ENCODE results near the gene ZNF687. TPM values are rescaled to one million over a fixed set of nuclear protein-coding genes. Genes with fewer than 3 reads are reported as not detected.
A peak's percentile ranks its signal among the peaks of the same experiment; 100 is the strongest.

Gene ZNF687
- total RNA-seq, 2 donors from 2014 or later, result 43.0 to 49.8 TPM

- H3K27ac ChIP-seq (ENCODE audit: low read depth, low read length), result peak overlapping the region; percentile 18
- Mint-ChIP-seq H3K36me3 (ENCODE audit: low read depth) (peaks cover 53% of the 10 kb centered on the region), H3K4me1 (peaks cover 15% of the 10 kb centered on the region), H3K9me3 (no peaks in the 10 kb centered on the region), H3K27me3 (ENCODE audit: insufficient read depth) (no peaks in the 10 kb centered on the region), H3K4me3 (no peak overlapping the region), H3K27ac (peak overlapping the region; percentile 65)
- DNase-seq, result no peak
- H3K4me3 ChIP-seq (ENCODE audit: low read length), result no peak overlapping the region
- WGBS, 2 experiments (ENCODE audit: insufficient coverage in 1 of 2, insufficient read length in 1 of 2), result 79 to 90% methylated on average over 5 to 7 of the region's 7 CpGs
- H3K4me1 ChIP-seq (ENCODE audit: control insufficient read depth, insufficient read depth, low read length), result peaks cover 10% of the 10 kb centered on the region
- H3K9ac ChIP-seq (ENCODE audit: extremely low read depth, low read length, poor library complexity, severe bottlenecking), result no peak overlapping the region
- H3K36me3 ChIP-seq (ENCODE audit: control insufficient read depth, insufficient read depth, low read length), result peaks cover 71% of the 10 kb centered on the region
- no peaks in the 10 kb centered on the region for H3K27me3 ChIP-seq (ENCODE audit: control insufficient read depth, insufficient read depth, low read length, poor library complexity, severe bottlenecking)
- no peaks in the 10 kb centered on the region for H3K9me3 ChIP-seq (ENCODE audit: control insufficient read depth, low read length)
- no peak for TF ChIP-seq CTCF (conservative IDR thresholded peaks at IDR 0.05)
These were observed 29.7 kb downstream of the ZNF687 start for GRCh38 chr1:151311589-151312331.

- Histone ChIP-seq H3K27me3 (ENCODE audit: control insufficient read depth, insufficient read depth, low read length, poor library complexity, severe bottlenecking) (no peaks in the 10 kb centered on the region), H3K4me1 (ENCODE audit: control insufficient read depth, insufficient read depth, low read length) (peaks cover 10% of the 10 kb centered on the region), H3K27ac (ENCODE audit: low read depth, low read length) (no peak overlapping the region), H3K9ac (ENCODE audit: extremely low read depth, low read length, poor library complexity, severe bottlenecking) (no peak overlapping the region), H3K36me3 (ENCODE audit: control insufficient read depth, insufficient read depth, low read length) (peaks cover 65% of the 10 kb centered on the region), H3K4me3 (ENCODE audit: low read length) (no peak overlapping the region), H3K9me3 (ENCODE audit: control insufficient read depth, low read length) (no peaks in the 10 kb centered on the region)
- Mint-ChIP-seq H3K36me3 (ENCODE audit: low read depth) (peaks cover 48% of the 10 kb centered on the region), H3K9me3 (no peaks in the 10 kb centered on the region), H3K27me3 (ENCODE audit: insufficient read depth) (no peaks in the 10 kb centered on the region), H3K4me3 (no peak overlapping the region), H3K27ac (no peak overlapping the region), H3K4me1 (peaks cover 15% of the 10 kb centered on the region)
- WGBS, 2 experiments (ENCODE audit: insufficient coverage in 1 of 2, insufficient read length in 1 of 2), result 91 to 95% methylated on average over 3 to 4 of the region's 4 CpGs
- no peak for TF ChIP-seq CTCF (conservative IDR thresholded peaks at IDR 0.05)
- DNase-seq, result no peak
These were observed 30.3 kb downstream of the ZNF687 start for GRCh38 chr1:151312411-151312810.

GRCh38 chr1:151312826-151313225 is 30.7 kb downstream of the ZNF687 start:
- Mint-ChIP-seq H3K9me3 (no peaks in the 10 kb centered on the region), H3K36me3 (ENCODE audit: low read depth) (peaks cover 47% of the 10 kb centered on the region), H3K27me3 (ENCODE audit: insufficient read depth) (no peaks in the 10 kb centered on the region), H3K4me3 (no peak overlapping the region), H3K27ac (no peak overlapping the region), H3K4me1 (peaks cover 15% of the 10 kb centered on the region)
- peaks cover 61% of the 10 kb centered on the region for H3K36me3 ChIP-seq (ENCODE audit: control insufficient read depth, insufficient read depth, low read length)
- no peaks in the 10 kb centered on the region for H3K27me3 ChIP-seq (ENCODE audit: control insufficient read depth, insufficient read depth, low read length, poor library complexity, severe bottlenecking)
- H3K27ac ChIP-seq (ENCODE audit: low read depth, low read length), result no peak overlapping the region
- H3K9ac ChIP-seq (ENCODE audit: extremely low read depth, low read length, poor library complexity, severe bottlenecking), result no peak overlapping the region
- no peaks in the 10 kb centered on the region for H3K9me3 ChIP-seq (ENCODE audit: control insufficient read depth, low read length)
- TF ChIP-seq CTCF (conservative IDR thresholded peaks at IDR 0.05), result no peak
- no peak for DNase-seq
- H3K4me1 ChIP-seq (ENCODE audit: control insufficient read depth, insufficient read depth, low read length), result peaks cover 10% of the 10 kb centered on the region
- H3K4me3 ChIP-seq (ENCODE audit: low read length), result no peak overlapping the region
- WGBS, 2 experiments (ENCODE audit: insufficient coverage in 1 of 2, insufficient read length in 1 of 2), result 82 to 94% methylated on average over 8 of the region's 8 CpGs

All from endodermal cell (in vitro differentiated cells).